Pericardium fibroblast (primary cell): ENCODE results near the gene RRN3. TPM values are rescaled to one million over a fixed set of nuclear protein-coding genes. Genes with fewer than 3 reads are reported as not detected.

Experiments used
- total RNA-seq: library from RNA; depleted of rRNA; stranded (reverse); fragments of >200 nt; gene quantifications from 2 replicates; pipeline ENCODE4 v1.2.3, GENCODE V29; 2015

Gene RRN3
- total RNA-seq: 13.8 and 17.4 TPM in 2 replicates

GRCh38 chr16:15093955-15094827 lies at the start of gene RRN3:
Gene RRN3, minus strand, starts transcription at chr16:15094272. Its CDS starts 39 bp downstream, at chr16:15094233.

Other genes with a start within 250 kb of the RRN3 start
- gene NPIPA1, start 156.8 kb downstream of the RRN3 start, total RNA-seq: 36.4 and 43.1 TPM in 2 replicates
- 27.2 and 42.9 TPM in 2 replicates for gene PDXDC1, start 119.2 kb downstream of the RRN3 start, total RNA-seq
- gene NTAN1, start 38.2 kb downstream of the RRN3 start, total RNA-seq: 47.9 and 65.8 TPM in 2 replicates